ENCODE data around the gene POU5F1. TPM values are rescaled to one million over a fixed set of nuclear protein-coding genes. Genes with fewer than 3 reads are reported as not detected.

POU5F1 gene
- polyA plus RNA-seq, 2 of the 4 experiments (the other 2 are of a cell fraction) = 2.7 to 2.8 TPM

- ATAC-seq = no peak
- CTCF ChIA-PET = interaction anchor here (0.9 kb wide), 1 partner anchor 193 kb away, joined by 3 read pairs; no protein-coding TSS in a partner anchor
These were observed 2.5 kb upstream of the POU5F1 start for GRCh38 chr6:31172973-31173384.

GRCh38 chr6:31171931-31172905 lies 1.7 kb upstream of the POU5F1 start:
- WGBS (ENCODE audit: missing lambda C conversion rate) = 83% methylated on average over 13 of the region's 16 CpGs
- Histone ChIP-seq H3K9me3 (no peaks in the 10 kb centered on the region), H3K4me1 (peaks cover 8% of the 10 kb centered on the region; the same call in 2 of the 3 replicates), H3K4me2 (no peak overlapping the region), H3K4me3 (no peak overlapping the region), H3K27ac (no peak overlapping the region)
- ChIA-PET POLR2A (no interaction called here), CTCF (interaction anchor here (0.7 to 0.9 kb wide), 2 partner anchors 20 to 194 kb away, joined by 3 read pairs; no protein-coding TSS in a partner anchor)
- ATAC-seq = no peak
- TF ChIP-seq RFX5 (IDR thresholded peaks at IDR 0.05) (no peak), CBX8 (IDR thresholded peaks at IDR 0.05) (no peak), ESRRA (IDR thresholded peaks at IDR 0.05; ENCODE audit: borderline replicate concordance, low read length) (no peak), HMGXB4 (CRISPR knock-in tag; IDR thresholded peaks at IDR 0.05; ENCODE audit: borderline replicate concordance) (no peak), BCL3 (IDR thresholded peaks at IDR 0.05) (no peak), HEYL (CRISPR knock-in tag; IDR thresholded peaks at IDR 0.05) (no peak), MYC (IDR thresholded peaks at IDR 0.05; ENCODE audit: borderline replicate concordance, low read length) (no peak), HDAC2 (IDR thresholded peaks at IDR 0.05) (no peak), RAD21 (conservative IDR thresholded peaks at IDR 0.05 in 1 of 2, IDR thresholded peaks at IDR 0.05 in 1 of 2) (no peak)
- no peak for FAIRE-seq
- DNase-seq (ENCODE audit: low read depth in 1 of 2, low spot score in 1 of 2) = no peak

More at GRCh38 chr6:31172973-31173384, 2.5 kb upstream of the POU5F1 start:
- TF ChIP-seq FOSL2 (IDR thresholded peaks at IDR 0.05) (no peak), FOSL2 (CRISPR knock-in tag; IDR thresholded peaks at IDR 0.05) (no peak), MYC (IDR thresholded peaks at IDR 0.05; ENCODE audit: borderline replicate concordance, low read length) (no peak), ZSCAN20 (CRISPR knock-in tag; IDR thresholded peaks at IDR 0.05) (no peak), TFCP2L1 (CRISPR knock-in tag; IDR thresholded peaks at IDR 0.05) (no peak), ZFP36 (IDR thresholded peaks at IDR 0.05; ENCODE audit: borderline replicate concordance, partially characterized antibody) (no peak), RFX5 (IDR thresholded peaks at IDR 0.05) (no peak), HOXB13 (CRISPR knock-in tag; IDR thresholded peaks at IDR 0.05; ENCODE audit: low read depth) (no peak), FOSB (CRISPR knock-in tag; IDR thresholded peaks at IDR 0.05) (no peak), RARB (CRISPR knock-in tag; IDR thresholded peaks at IDR 0.05) (no peak), POLR2AphosphoS2 (conservative IDR thresholded peaks at IDR 0.05; ENCODE audit: low read length) (no peak), KDM5A (IDR thresholded peaks at IDR 0.05) (no peak), JUN (IDR thresholded peaks at IDR 0.05) (no peak), SMC3 (IDR thresholded peaks at IDR 0.05) (no peak)
- no peak overlapping the region for H3K4me3 ChIP-seq
- POLR2A ChIA-PET = no interaction called here
- 0 out of 6 replicates have a peak overlapping the region, but pooled peaks of 1 of the 2 experiments have one; percentile 28 for H3K27ac ChIP-seq
- no peaks in the 10 kb centered on the region for H3K9me3 ChIP-seq
- H3K4me2 ChIP-seq = no peak overlapping the region
- DNase-seq (ENCODE audit: low read depth in 1 of 2, low spot score in 1 of 2) (no peak), FAIRE-seq (no peak)
- peaks cover 8% of the 10 kb centered on the region; the same call in 2 of the 3 replicates for H3K4me1 ChIP-seq
- 83% methylated on average over 5 of the region's 5 CpGs for WGBS (ENCODE audit: missing lambda C conversion rate)
